MM.1S (cell line): ENCODE results near the gene PNO1.

Source experiments
- DNase-seq: peaks from one replicate; pipeline ENCODE4 v3.0.0-alpha.2; 2015
- H2AFZ ChIP-seq: fragments of 300-600 bp; sonication (generic); 2 replicates; pipeline ENCODE4 v1.6.0; 2016; ENCODE audit warnings: antibody characterized with exemption, low read length
- H3F3A ChIP-seq: fragments of 300-600 bp; sonication (generic); 2 replicates; pipeline ENCODE4 v1.6.1; 2016; ENCODE audit warnings: mild to moderate bottlenecking, antibody characterized with exemption, low read length, moderate library complexity, mixed read lengths; ENCODE audit not compliant: insufficient read depth
- H3K27ac ChIP-seq: fragments of 300-600 bp; sonication (generic); 2 replicates; pipeline ENCODE4 v1.5.1; 2016; ENCODE audit warnings: mild to moderate bottlenecking, low read length
- H3K27me3 ChIP-seq: fragments of 300-600 bp; sonication (generic); replicated peaks from 2 replicates; pipeline ENCODE4 v1.6.0; 2016; ENCODE audit warnings: low read length; ENCODE audit not compliant: insufficient read depth
- H3K36me3 ChIP-seq: fragments of 300-600 bp; sonication (generic); replicated peaks from 2 replicates; pipeline ENCODE4 v1.6.1; 2016; ENCODE audit warnings: mild to moderate bottlenecking, low read length, mixed read lengths; ENCODE audit not compliant: insufficient read depth
- H3K4me1 ChIP-seq: fragments of 300-600 bp; sonication (generic); 2 replicates; pipeline ENCODE4 v1.6.1; 2016; ENCODE audit warnings: low read length, mixed read lengths
- H3K4me2 ChIP-seq: fragments of 300-600 bp; sonication (generic); 2 replicates; pipeline ENCODE4 v1.6.0; 2016; ENCODE audit warnings: low read depth, low read length
- H3K4me3 ChIP-seq: fragments of 300-600 bp; sonication (generic); 2 replicates; pipeline ENCODE4 v1.5.1; 2016; ENCODE audit warnings: low read length, mixed read lengths
- H3K79me2 ChIP-seq: fragments of 300-600 bp; sonication (generic); 2 replicates; pipeline ENCODE4 v1.6.1; 2016; ENCODE audit warnings: mixed run types, low read length, mixed read lengths
- H3K9ac ChIP-seq: fragments of 300-600 bp; sonication (generic); 2 replicates; pipeline ENCODE4 v1.6.1; 2016; ENCODE audit warnings: low read length, mixed read lengths
- H3K9me2 ChIP-seq: fragments of 300-600 bp; sonication (generic); replicated peaks from 2 replicates; pipeline ENCODE4 v1.6.1; 2016; ENCODE audit warnings: mild to moderate bottlenecking, low read length, mixed read lengths; ENCODE audit not compliant: insufficient read depth
- H3K9me3 ChIP-seq: fragments of 300-600 bp; sonication (generic); replicated peaks from 2 replicates; pipeline ENCODE4 v1.6.1; 2016; ENCODE audit warnings: mild to moderate bottlenecking, low read length, mixed read lengths; ENCODE audit not compliant: insufficient read depth
- H4K20me1 ChIP-seq: fragments of 300-600 bp; sonication (generic); 2 replicates; pipeline ENCODE4 v1.6.1; 2016; ENCODE audit warnings: mild to moderate bottlenecking, low read length, moderate library complexity, mixed read lengths; ENCODE audit not compliant: insufficient read depth
- CTCF ChIP-seq: fragments of 300-600 bp; sonication (generic); IDR thresholded peaks from 2 replicates; pipeline ENCODE4 v1.5.1; 2016; ENCODE audit warnings: antibody characterized with exemption, low read length, mixed read lengths
- EZH2 ChIP-seq: fragments of 300-600 bp; sonication (generic); optimal IDR thresholded peaks from 2 replicates; pipeline ENCODE3; 2017; ENCODE audit warnings: low read depth, mild to moderate bottlenecking, antibody characterized with exemption, low read length, mixed read lengths
- EZH2phosphoT487 ChIP-seq: fragments of 300-600 bp; sonication (generic); IDR thresholded peaks from 2 replicates; pipeline ENCODE4 v1.6.1; 2018; ENCODE audit warnings: antibody characterized with exemption, low read length

PNO1 gene

GRCh38 chr2:68218343-68218901 is 60.7 kb downstream of the PNO1 start:
- Histone ChIP-seq H3K4me1 (peaks cover 9% of the 10 kb centered on the region; the same call in 1 of the 2 replicates), H3K4me3 (no peak overlapping the region), H3K9me2 (no peaks in the 10 kb centered on the region), H3K27me3 (no peaks in the 10 kb centered on the region), H3K9ac (no peak overlapping the region), H3K27ac (no peak overlapping the region), H3K9me3 (no peaks in the 10 kb centered on the region), H3K4me2 (no peak overlapping the region), H2AFZ (no peak overlapping the region), H4K20me1 (peaks cover 38% of the 10 kb centered on the region), H3K36me3 (no peaks in the 10 kb centered on the region), H3F3A (no peaks in the 10 kb centered on the region), H3K79me2 (peaks cover 98% of the 10 kb centered on the region)
- TF ChIP-seq EZH2phosphoT487 (no peak), CTCF (no peak), EZH2 (no peak)
- no peak for DNase-seq

- Histone ChIP-seq H3F3A (0 out of 2 replicates have a peak, but pooled peaks cover 8% of the 10 kb centered on the region), H3K79me2 (peaks cover 100% of the 10 kb centered on the region), H3K9ac (no peak overlapping the region), H3K9me2 (no peaks in the 10 kb centered on the region), H3K4me1 (peaks cover 13% of the 10 kb centered on the region; the same call in 1 of the 2 replicates), H3K4me3 (no peak overlapping the region), H3K9me3 (no peaks in the 10 kb centered on the region), H2AFZ (no peak overlapping the region), H3K27me3 (no peaks in the 10 kb centered on the region), H3K4me2 (no peak overlapping the region), H3K27ac (no peak overlapping the region), H3K36me3 (no peaks in the 10 kb centered on the region), H4K20me1 (peaks cover 63% of the 10 kb centered on the region)
- TF ChIP-seq EZH2phosphoT487 (no peak), CTCF (no peak), EZH2 (no peak)
- DNase-seq, result no peak
Measured at GRCh38 chr2:68222287-68222686, 64.6 kb downstream of the PNO1 start.

- Histone ChIP-seq H3F3A (0 out of 2 replicates have a peak, but pooled peaks cover 8% of the 10 kb centered on the region), H3K9me2 (no peaks in the 10 kb centered on the region), H3K4me2 (no peak overlapping the region), H3K9me3 (no peaks in the 10 kb centered on the region), H3K79me2 (peaks cover 100% of the 10 kb centered on the region), H3K4me3 (no peak overlapping the region), H4K20me1 (peaks cover 64% of the 10 kb centered on the region), H3K27ac (no peak overlapping the region), H3K4me1 (peaks cover 13% of the 10 kb centered on the region; the same call in 1 of the 2 replicates), H3K36me3 (no peaks in the 10 kb centered on the region), H2AFZ (no peak overlapping the region), H3K27me3 (no peaks in the 10 kb centered on the region), H3K9ac (no peak overlapping the region)
- TF ChIP-seq EZH2phosphoT487, result no peak
- TF ChIP-seq CTCF, result no peak
- TF ChIP-seq EZH2, result no peak
- no peak for DNase-seq
Measured at GRCh38 chr2:68223419-68223818, 65.7 kb downstream of the PNO1 start.
